GM23338 (cell line): ENCODE measurements around the gene PLAAT5.

Experiments used
- CREB1 ChIP-seq: fragments of 250-450 bp; sonication (Bioruptor Pico); IDR thresholded peaks from 2 replicates; pipeline ENCODE4 v1.5.0; 2020; ENCODE audit warnings: low read depth, mild to moderate bottlenecking, moderate library complexity
- EZH2 ChIP-seq: fragments of 200-600 bp; sonication (generic); IDR thresholded peaks from one replicate; pipeline ENCODE4 v1.8.0; 2017; ENCODE audit warnings: antibody characterized with exemption, mild to moderate bottlenecking, low read depth; ENCODE audit not compliant: unreplicated experiment
- EZH2phosphoT487 ChIP-seq: fragments of 200-600 bp; sonication (generic); IDR thresholded peaks from one replicate; pipeline ENCODE4 v1.8.1; 2018; ENCODE audit warnings: antibody characterized with exemption; ENCODE audit not compliant: unreplicated experiment
- JUNB ChIP-seq: IDR thresholded peaks from one replicate; pipeline ENCODE4 v1.6.1; 2016; ENCODE audit warnings: antibody characterized with exemption; ENCODE audit not compliant: unreplicated experiment
- NANOG ChIP-seq: IDR thresholded peaks from 2 replicates; pipeline ENCODE4 v1.6.1; 2016; ENCODE audit warnings: antibody characterized with exemption, borderline replicate concordance
- POLR2AphosphoS5 ChIP-seq: IDR thresholded peaks from 2 replicates; pipeline ENCODE4 v1.6.1; 2016; ENCODE audit warnings: antibody characterized with exemption, low read depth
- REST ChIP-seq: IDR thresholded peaks from one replicate; pipeline ENCODE4 v1.6.1; 2018; ENCODE audit warnings: antibody characterized with exemption; ENCODE audit not compliant: unreplicated experiment
- TF ChIP-seq, protein P1 (sequence below), 2 experiments: fragments of 200-600 bp in 1 of 2; sonication (generic) in 1 of 2; conservative IDR thresholded peaks; 2 replicates each; pipeline versions ENCODE4 v1.5.1 to v1.6.1; 2016 to 2017; ENCODE audit warnings: antibody characterized with exemption in 2 of 2, low read depth in 2 of 2, mild to moderate bottlenecking in 2 of 2, moderate library complexity in 1 of 2

DNA sequence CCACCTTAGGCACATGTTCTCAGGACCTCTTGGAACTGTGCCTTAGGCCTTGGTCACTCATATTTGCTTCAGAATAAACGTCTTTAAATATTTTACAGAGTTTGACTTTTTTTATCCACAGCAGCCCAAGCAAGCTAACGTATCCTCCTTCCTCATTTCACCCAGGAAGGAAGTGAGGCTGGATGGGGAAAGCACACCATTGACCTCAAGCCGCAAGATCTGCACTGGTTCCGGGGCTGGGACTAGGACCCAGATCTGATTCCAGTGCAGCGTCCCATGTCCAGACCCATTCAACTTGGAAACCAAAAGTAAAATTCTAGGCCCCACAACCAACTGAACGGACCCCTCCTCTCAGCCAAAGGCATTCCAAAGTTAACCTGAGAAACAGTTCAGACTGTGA lies 12.5 kb upstream of the PLAAT5 start:
- TF ChIP-seq, protein P1, sequence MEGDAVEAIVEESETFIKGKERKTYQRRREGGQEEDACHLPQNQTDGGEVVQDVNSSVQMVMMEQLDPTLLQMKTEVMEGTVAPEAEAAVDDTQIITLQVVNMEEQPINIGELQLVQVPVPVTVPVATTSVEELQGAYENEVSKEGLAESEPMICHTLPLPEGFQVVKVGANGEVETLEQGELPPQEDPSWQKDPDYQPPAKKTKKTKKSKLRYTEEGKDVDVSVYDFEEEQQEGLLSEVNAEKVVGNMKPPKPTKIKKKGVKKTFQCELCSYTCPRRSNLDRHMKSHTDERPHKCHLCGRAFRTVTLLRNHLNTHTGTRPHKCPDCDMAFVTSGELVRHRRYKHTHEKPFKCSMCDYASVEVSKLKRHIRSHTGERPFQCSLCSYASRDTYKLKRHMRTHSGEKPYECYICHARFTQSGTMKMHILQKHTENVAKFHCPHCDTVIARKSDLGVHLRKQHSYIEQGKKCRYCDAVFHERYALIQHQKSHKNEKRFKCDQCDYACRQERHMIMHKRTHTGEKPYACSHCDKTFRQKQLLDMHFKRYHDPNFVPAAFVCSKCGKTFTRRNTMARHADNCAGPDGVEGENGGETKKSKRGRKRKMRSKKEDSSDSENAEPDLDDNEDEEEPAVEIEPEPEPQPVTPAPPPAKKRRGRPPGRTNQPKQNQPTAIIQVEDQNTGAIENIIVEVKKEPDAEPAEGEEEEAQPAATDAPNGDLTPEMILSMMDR (conservative IDR thresholded peaks at IDR 0.05; ENCODE audit: low read depth in 2 of 2): no peak
- TF ChIP-seq REST: no peak
- TF ChIP-seq JUNB: no peak
- TF ChIP-seq POLR2AphosphoS5: no peak
- TF ChIP-seq EZH2phosphoT487: no peak
- no peak for TF ChIP-seq EZH2
- TF ChIP-seq CREB1 (CRISPR knock-in tag): no peak
- no peak for TF ChIP-seq NANOG
